Measurements from ENCODE around the gene GJB2.

GJB2 gene

GRCh38 chr13:20174656-20175405 lies 17.9 kb downstream of the GJB2 start:
- no peak overlapping the region for H3K4me2 ChIP-seq (ENCODE audit: low read depth, low read length, poor library complexity, severe bottlenecking)
- no peaks in the 10 kb centered on the region for H3K27me3 ChIP-seq (ENCODE audit: insufficient read depth, low read length, poor library complexity, severe bottlenecking)
- H3K4me3 ChIP-seq (ENCODE audit: low read length, poor library complexity, severe bottlenecking) = no peak overlapping the region
- no peaks in the 10 kb centered on the region for H3F3A ChIP-seq (ENCODE audit: low read depth)
- H3K9ac ChIP-seq (ENCODE audit: low read depth, low read length, poor library complexity, severe bottlenecking) = no peak overlapping the region
- no peaks in the 10 kb centered on the region for H3K36me3 ChIP-seq (ENCODE audit: insufficient read depth, low read length)
- H3K4me1 ChIP-seq (ENCODE audit: insufficient read depth, low read length, poor library complexity, severe bottlenecking) = no peaks in the 10 kb centered on the region
- H3K79me2 ChIP-seq (ENCODE audit: insufficient read depth, low read length) = no peaks in the 10 kb centered on the region
- H2AFZ ChIP-seq (ENCODE audit: low read length) = no peak overlapping the region
- H4K20me1 ChIP-seq (ENCODE audit: insufficient read depth, low read length, poor library complexity, severe bottlenecking) = no peaks in the 10 kb centered on the region
- H3K9me2 ChIP-seq (replicated peaks; ENCODE audit: low read depth, low read length) = no peaks in the 10 kb centered on the region
- TF ChIP-seq EZH2phosphoT487 (IDR thresholded peaks at IDR 0.05; ENCODE audit: borderline replicate concordance) (no peak), CTCF (conservative IDR thresholded peaks at IDR 0.05; ENCODE audit: low read length) (no peak)
- no peaks in the 10 kb centered on the region for H3K9me3 ChIP-seq (ENCODE audit: insufficient read depth, low read depth, low read length)

- Histone ChIP-seq H3K4me2 (ENCODE audit: low read depth, low read length, poor library complexity, severe bottlenecking) (no peak overlapping the region), H4K20me1 (ENCODE audit: insufficient read depth, low read length, poor library complexity, severe bottlenecking) (no peaks in the 10 kb centered on the region), H3K4me1 (ENCODE audit: insufficient read depth, low read length, poor library complexity, severe bottlenecking) (no peaks in the 10 kb centered on the region), H3F3A (ENCODE audit: low read depth) (no peaks in the 10 kb centered on the region), H3K4me3 (ENCODE audit: low read length, poor library complexity, severe bottlenecking) (no peak overlapping the region), H3K9me3 (ENCODE audit: insufficient read depth, low read depth, low read length) (no peaks in the 10 kb centered on the region), H3K36me3 (ENCODE audit: insufficient read depth, low read length) (no peaks in the 10 kb centered on the region), H3K9ac (ENCODE audit: low read depth, low read length, poor library complexity, severe bottlenecking) (no peak overlapping the region), H2AFZ (ENCODE audit: low read length) (no peak overlapping the region), H3K9me2 (replicated peaks; ENCODE audit: low read depth, low read length) (no peaks in the 10 kb centered on the region), H3K27me3 (ENCODE audit: insufficient read depth, low read length, poor library complexity, severe bottlenecking) (no peaks in the 10 kb centered on the region), H3K79me2 (ENCODE audit: insufficient read depth, low read length) (no peaks in the 10 kb centered on the region)
- TF ChIP-seq EZH2phosphoT487 (IDR thresholded peaks at IDR 0.05; ENCODE audit: borderline replicate concordance) (no peak), CTCF (conservative IDR thresholded peaks at IDR 0.05; ENCODE audit: low read length) (no peak)
These were observed 19.5 kb downstream of the GJB2 start for GRCh38 chr13:20173116-20173746.

- TF ChIP-seq CTCF (conservative IDR thresholded peaks at IDR 0.05; ENCODE audit: low read length) (no peak), EZH2phosphoT487 (IDR thresholded peaks at IDR 0.05; ENCODE audit: borderline replicate concordance) (no peak)
- H3K4me2 ChIP-seq (ENCODE audit: low read depth, low read length, poor library complexity, severe bottlenecking) = no peak overlapping the region
- no peaks in the 10 kb centered on the region for H3K9me2 ChIP-seq (replicated peaks; ENCODE audit: low read depth, low read length)
- no peak overlapping the region for H2AFZ ChIP-seq (ENCODE audit: low read length)
- H3K4me3 ChIP-seq (ENCODE audit: low read length, poor library complexity, severe bottlenecking) = no peak overlapping the region
- H4K20me1 ChIP-seq (ENCODE audit: insufficient read depth, low read length, poor library complexity, severe bottlenecking) = no peaks in the 10 kb centered on the region
- H3F3A ChIP-seq (ENCODE audit: low read depth) = no peaks in the 10 kb centered on the region
- H3K27me3 ChIP-seq (ENCODE audit: insufficient read depth, low read length, poor library complexity, severe bottlenecking) = no peaks in the 10 kb centered on the region
- H3K79me2 ChIP-seq (ENCODE audit: insufficient read depth, low read length) = no peaks in the 10 kb centered on the region
- H3K9me3 ChIP-seq (ENCODE audit: insufficient read depth, low read depth, low read length) = no peaks in the 10 kb centered on the region
- H3K9ac ChIP-seq (ENCODE audit: low read depth, low read length, poor library complexity, severe bottlenecking) = no peak overlapping the region
- no peaks in the 10 kb centered on the region for H3K36me3 ChIP-seq (ENCODE audit: insufficient read depth, low read length)
- no peaks in the 10 kb centered on the region for H3K4me1 ChIP-seq (ENCODE audit: insufficient read depth, low read length, poor library complexity, severe bottlenecking)
These were observed 21.4 kb downstream of the GJB2 start for GRCh38 chr13:20171364-20171763.

All from Loucy (cell line).